HUES6 (cell line): ENCODE results near the gene GSTO1.

Source experiments
- H3K27ac ChIP-seq: 2 replicates; pipeline ENCODE4 v1.7.0; 2013; ENCODE audit warnings: low read depth, mild to moderate bottlenecking, low read length, inconsistent platforms
- H3K27me3 ChIP-seq: 2 replicates; pipeline ENCODE4 v1.6.1; 2013; ENCODE audit warnings: low read length; ENCODE audit not compliant: control insufficient read depth, insufficient read depth
- H3K36me3 ChIP-seq: 2 replicates; pipeline ENCODE4 v1.6.1; 2013; ENCODE audit warnings: low read length; ENCODE audit not compliant: control insufficient read depth, insufficient read depth
- H3K4me1 ChIP-seq: 2 replicates; pipeline ENCODE4 v1.6.1; 2013; ENCODE audit warnings: low read length; ENCODE audit not compliant: control insufficient read depth, insufficient read depth
- H3K4me3 ChIP-seq: 2 replicates; pipeline ENCODE4 v1.5.1; 2013; ENCODE audit warnings: low read depth, low read length
- H3K9ac ChIP-seq: one replicate; pipeline ENCODE4 v1.6.1; 2013; ENCODE audit warnings: mild to moderate bottlenecking, low read length
- H3K9me3 ChIP-seq: 2 replicates; pipeline ENCODE4 v1.6.1; 2013; ENCODE audit warnings: low read depth, low read length; ENCODE audit not compliant: control insufficient read depth, insufficient read depth

Gene GSTO1

GRCh38 chr10:104293781-104294321 is 39.2 kb downstream of the GSTO1 start:
- Histone ChIP-seq H3K4me3 (no peak overlapping the region), H3K4me1 (peaks cover 9% of the 10 kb centered on the region), H3K27me3 (no peaks in the 10 kb centered on the region), H3K9me3 (no peaks in the 10 kb centered on the region), H3K27ac (no peak overlapping the region), H3K36me3 (no peaks in the 10 kb centered on the region), H3K9ac (no peak overlapping the region)

- no peak overlapping the region for H3K27ac ChIP-seq
- no peak overlapping the region for H3K4me3 ChIP-seq
- no peaks in the 10 kb centered on the region for H3K9me3 ChIP-seq
- no peaks in the 10 kb centered on the region for H3K27me3 ChIP-seq
- no peak overlapping the region for H3K9ac ChIP-seq
- H3K4me1 ChIP-seq = peaks cover 12% of the 10 kb centered on the region
- H3K36me3 ChIP-seq = no peaks in the 10 kb centered on the region
Measured at GRCh38 chr10:104296687-104297436, 42.2 kb downstream of the GSTO1 start.

- Histone ChIP-seq H3K27ac (no peak overlapping the region), H3K4me1 (peaks cover 9% of the 10 kb centered on the region; the same call in 1 of the 2 replicates), H3K9me3 (peaks cover 2% of the 10 kb centered on the region; the same call in 1 of the 2 replicates), H3K27me3 (no peaks in the 10 kb centered on the region), H3K4me3 (no peak overlapping the region), H3K36me3 (no peaks in the 10 kb centered on the region), H3K9ac (no peak overlapping the region)
Measured at GRCh38 chr10:104297697-104298660, 43.3 kb downstream of the GSTO1 start.

- no peak overlapping the region for H3K27ac ChIP-seq
- H3K4me1 ChIP-seq = peaks cover 9% of the 10 kb centered on the region; the same call in 1 of the 2 replicates
- H3K36me3 ChIP-seq = no peaks in the 10 kb centered on the region
- H3K9me3 ChIP-seq = peaks cover 13% of the 10 kb centered on the region
- H3K9ac ChIP-seq = no peak overlapping the region
- no peaks in the 10 kb centered on the region for H3K27me3 ChIP-seq
- no peak overlapping the region for H3K4me3 ChIP-seq
Measured at GRCh38 chr10:104299031-104299904, 44.6 kb downstream of the GSTO1 start.

GRCh38 chr10:104300002-104300735 is 45.5 kb downstream of the GSTO1 start:
- Histone ChIP-seq H3K4me3 (no peak overlapping the region), H3K27me3 (no peaks in the 10 kb centered on the region), H3K9me3 (peaks cover 18% of the 10 kb centered on the region), H3K9ac (no peak overlapping the region), H3K4me1 (peaks cover 9% of the 10 kb centered on the region; the same call in 1 of the 2 replicates), H3K36me3 (no peaks in the 10 kb centered on the region), H3K27ac (no peak overlapping the region)

- no peak overlapping the region for H3K27ac ChIP-seq
- H3K36me3 ChIP-seq = no peaks in the 10 kb centered on the region
- no peaks in the 10 kb centered on the region for H3K27me3 ChIP-seq
- no peak overlapping the region for H3K4me3 ChIP-seq
- peaks cover 11% of the 10 kb centered on the region for H3K4me1 ChIP-seq
- peaks cover 18% of the 10 kb centered on the region for H3K9me3 ChIP-seq
- no peak overlapping the region for H3K9ac ChIP-seq
Measured at GRCh38 chr10:104300736-104301292, 46.1 kb downstream of the GSTO1 start.

- no peak overlapping the region for H3K27ac ChIP-seq
- peaks cover 15% of the 10 kb centered on the region for H3K4me1 ChIP-seq
- peaks cover 18% of the 10 kb centered on the region for H3K9me3 ChIP-seq
- no peaks in the 10 kb centered on the region for H3K27me3 ChIP-seq
- H3K9ac ChIP-seq = no peak overlapping the region
- H3K4me3 ChIP-seq = no peak overlapping the region
- H3K36me3 ChIP-seq = no peaks in the 10 kb centered on the region
Measured at GRCh38 chr10:104301907-104302690, 47.4 kb downstream of the GSTO1 start.

GRCh38 chr10:104303594-104304355 is 49.1 kb downstream of the GSTO1 start:
- H3K9me3 ChIP-seq = peaks cover 18% of the 10 kb centered on the region
- H3K4me3 ChIP-seq = no peak overlapping the region
- peaks cover 10% of the 10 kb centered on the region for H3K4me1 ChIP-seq
- no peaks in the 10 kb centered on the region for H3K36me3 ChIP-seq
- no peak overlapping the region for H3K9ac ChIP-seq
- no peak overlapping the region for H3K27ac ChIP-seq
- no peaks in the 10 kb centered on the region for H3K27me3 ChIP-seq

GRCh38 chr10:104304356-104304745 is 49.7 kb downstream of the GSTO1 start:
- Histone ChIP-seq H3K27ac (no peak overlapping the region), H3K4me1 (peaks cover 10% of the 10 kb centered on the region), H3K9ac (no peak overlapping the region), H3K27me3 (no peaks in the 10 kb centered on the region), H3K4me3 (no peak overlapping the region), H3K9me3 (peaks cover 18% of the 10 kb centered on the region), H3K36me3 (no peaks in the 10 kb centered on the region)
